Erythroblast (primary cell): ENCODE measurements around the gene DPP10.

Experiments
- GATA1 ChIP-seq: IDR thresholded peaks from 2 replicates; pipeline ENCODE4 v1.6.1; 2011; ENCODE audit warnings: low read depth, mild to moderate bottlenecking, control low read depth, low read length, moderate library complexity
- POLR2A ChIP-seq: IDR thresholded peaks from 2 replicates; pipeline ENCODE4 v1.6.1; 2011; ENCODE audit warnings: mild to moderate bottlenecking, low read length

DNA sequence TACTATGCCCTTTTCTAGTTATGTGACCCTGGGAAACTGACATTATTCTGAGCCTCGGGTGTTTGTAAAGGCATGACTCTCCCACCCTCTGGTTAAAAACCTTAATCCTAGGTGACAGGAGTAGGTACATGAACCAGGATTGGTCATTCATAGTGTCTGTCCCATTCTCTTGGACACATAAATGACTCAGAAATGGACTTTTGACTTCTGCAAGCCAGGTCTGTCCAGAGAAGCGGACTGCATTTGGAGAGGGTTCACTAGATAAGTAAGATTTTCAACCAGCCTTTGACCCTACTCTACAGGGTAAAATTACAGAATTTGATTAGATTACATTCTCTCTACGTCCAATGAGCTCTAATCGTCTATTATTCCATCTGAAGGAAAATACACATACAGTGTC, 285.9 kb downstream of the DPP10 start:
- TF ChIP-seq POLR2A (no peak), GATA1 (no peak)
